Hair follicular keratinocyte (primary cell): ENCODE measurements around the gene AKAP8. TPM values are rescaled to one million over a fixed set of nuclear protein-coding genes. Genes with fewer than 3 reads are reported as not detected.

ENCODE experiments used
- total RNA-seq: library from RNA; depleted of rRNA; stranded (reverse); fragments of >200 nt; gene quantifications from 2 replicates; pipeline ENCODE4 v1.2.3, GENCODE V29; 2015

Gene AKAP8
- 10.2 and 16.8 TPM in 2 replicates for total RNA-seq

DNA sequence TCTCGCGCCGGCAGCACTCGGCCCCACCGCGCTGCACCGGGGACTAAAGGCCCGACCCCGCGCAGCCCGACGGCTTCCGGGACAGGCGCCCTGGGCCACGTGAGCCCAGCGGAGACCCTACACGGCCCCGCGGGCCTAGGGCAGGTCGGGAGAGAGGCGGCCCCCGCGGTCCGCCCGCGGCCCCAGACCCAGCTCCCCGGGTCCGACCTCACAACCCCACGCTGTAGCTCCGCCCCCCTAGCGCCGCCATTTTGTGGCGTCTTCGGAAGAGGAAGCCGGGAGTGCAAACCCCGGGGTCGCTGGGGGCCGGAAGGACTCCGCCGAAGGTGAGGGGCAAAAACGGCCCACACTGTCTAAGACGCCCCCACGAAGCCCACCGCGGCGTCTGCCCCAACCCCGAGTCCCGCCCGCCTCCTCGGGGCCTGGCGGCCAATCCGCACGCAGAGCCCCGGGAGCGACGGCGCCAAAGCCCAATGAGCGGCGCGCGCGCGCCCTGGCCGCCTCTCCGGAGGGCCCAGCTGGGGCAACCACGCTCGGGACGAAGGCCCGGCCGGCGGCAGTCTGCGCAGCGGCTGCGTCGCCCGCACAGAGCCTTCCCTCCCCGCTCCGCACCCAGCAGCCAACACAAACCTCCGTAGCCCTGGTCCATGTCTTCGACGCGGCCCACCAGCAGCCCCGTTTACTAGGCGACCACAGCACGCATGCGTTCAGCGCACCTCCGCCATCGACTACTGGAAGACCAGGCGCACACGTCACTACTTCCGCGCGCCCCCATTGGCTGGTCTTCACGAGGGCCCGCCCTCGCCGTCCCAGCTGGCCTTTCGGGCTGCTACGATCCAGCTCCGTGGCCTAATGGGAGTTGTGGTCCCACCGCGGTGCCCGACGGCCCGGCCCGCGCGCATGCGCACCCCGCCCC, at the start of gene AKAP8:
TSS of gene AKAP8 (minus strand) at position 705 of the 916 bp plus-strand sequence. CDS start at position 649, 56 bp downstream.

DNA sequence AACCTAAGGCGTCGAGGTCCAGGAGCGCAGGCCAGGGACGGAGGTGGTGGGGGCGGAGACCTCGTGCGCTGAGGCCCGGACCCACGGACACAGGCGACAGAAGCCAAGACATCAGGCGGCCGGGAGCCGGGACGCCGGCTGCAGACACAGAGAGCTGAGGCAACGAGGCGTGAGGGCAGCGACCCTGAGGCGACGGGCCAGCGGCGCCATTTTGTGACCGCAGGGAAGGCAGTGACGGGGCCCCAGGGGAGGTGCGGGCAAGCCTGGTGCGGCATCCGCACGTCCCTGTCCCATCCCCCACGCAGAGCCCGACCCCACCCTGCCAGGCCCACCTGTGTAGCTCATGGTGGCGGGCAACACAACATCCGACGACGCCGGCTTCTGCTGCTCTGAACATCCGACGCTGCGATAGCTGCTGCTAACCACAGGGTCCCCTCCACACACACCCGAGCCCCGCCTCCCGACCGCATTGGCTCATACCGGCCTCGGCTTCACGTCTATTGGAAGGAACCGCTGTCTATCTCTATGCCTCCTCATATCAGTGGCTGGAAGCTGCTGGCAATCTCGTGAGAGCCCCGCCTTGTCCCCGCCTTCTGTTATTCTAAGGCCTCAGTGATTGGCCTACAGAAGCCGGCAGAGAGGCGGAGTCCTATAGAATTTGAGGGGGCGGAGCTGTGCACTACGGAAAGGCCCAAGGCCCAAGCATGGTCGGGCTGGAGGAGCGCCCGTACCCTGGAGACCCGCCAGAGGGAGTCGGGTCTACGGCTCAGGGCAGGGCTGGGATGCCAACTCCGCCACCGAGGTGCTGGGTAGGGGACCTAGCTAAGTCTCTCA, 39.2 kb upstream of the AKAP8 start, which contains the start of gene AKAP8L:
TSS of gene AKAP8L (minus strand) at position 410 of the 834 bp plus-strand sequence. CDS start at position 345, 65 bp downstream.

DNA sequence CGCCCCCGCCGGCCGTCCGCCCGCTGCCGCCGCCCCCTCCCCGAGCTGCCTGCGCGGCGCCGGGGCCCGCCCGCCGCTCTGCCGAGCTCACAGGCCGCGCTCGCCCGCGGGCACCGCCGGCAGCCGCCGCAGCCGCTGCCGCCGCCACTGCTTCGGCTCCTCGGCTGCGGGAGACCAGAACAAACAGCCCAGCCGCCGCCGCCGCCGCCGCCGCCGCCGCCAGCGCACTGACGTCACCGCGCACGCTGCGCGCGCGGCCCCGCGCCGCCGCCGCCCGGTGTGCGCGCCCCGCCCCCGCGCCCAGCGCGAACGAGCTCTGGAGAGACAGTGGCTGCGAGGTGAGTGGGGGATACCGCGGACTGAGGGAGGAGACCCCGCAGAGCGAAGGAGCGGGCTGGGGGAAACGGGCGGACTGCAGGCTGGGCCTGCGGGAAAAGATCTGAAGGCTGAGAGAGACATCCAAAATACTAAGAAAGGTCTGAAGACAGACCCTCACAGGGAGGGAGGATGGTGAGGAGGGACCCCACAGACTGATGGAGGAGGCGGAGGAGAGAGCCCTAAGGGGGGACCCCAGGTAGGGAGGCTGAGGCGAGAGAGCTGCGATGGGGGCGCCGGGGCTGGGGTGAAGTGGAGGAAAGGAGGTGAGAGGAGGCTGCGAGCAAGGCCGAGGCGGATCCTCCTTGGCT, 47.1 kb downstream of the AKAP8 start, which contains the start of gene BRD4:
TSS of gene BRD4 (minus strand) at position 229 of the 686 bp plus-strand sequence. CDS start 59,440 bp downstream, outside the sequence.

Other genes with a start within 250 kb of the AKAP8 start
- gene NOTCH3, start 178.8 kb downstream of the AKAP8 start, total RNA-seq: 1.8 and 2.4 TPM in 2 replicates
- gene EPHX3, start 147.3 kb downstream of the AKAP8 start, total RNA-seq: 0.08 TPM in 1 of 2 replicates, not detected in the other
- 11.6 and 11.8 TPM in 2 replicates for gene BRD4, start 47.2 kb downstream of the AKAP8 start, total RNA-seq
- 51.4 and 69.3 TPM in 2 replicates for gene AKAP8L, start 39.2 kb upstream of the AKAP8 start, total RNA-seq
- 19.6 and 19.9 TPM in 2 replicates for gene WIZ, start 70.2 kb upstream of the AKAP8 start, total RNA-seq
- not detected in 2 replicates for gene RASAL3, start 84.8 kb upstream of the AKAP8 start, total RNA-seq
- not detected in 2 replicates for gene PGLYRP2, start 99.7 kb upstream of the AKAP8 start, total RNA-seq
- 0.08 TPM in 2 replicates for gene CYP4F22, start 128.7 kb upstream of the AKAP8 start, total RNA-seq
- gene CYP4F8, start 235.4 kb upstream of the AKAP8 start, total RNA-seq: not detected in 2 replicates